HG03457 (cell line): Measurements from ENCODE around the gene CDADC1.
"Not testable (repeated sequence)": the region's sequence is repeated elsewhere in the genome, so short reads cannot be mapped to it uniquely, and the experiment has no call there.

Source experiments
- ATAC-seq: cut with Tn5 transposase; IDR thresholded peaks from one replicate; pipeline ENCODE4 v1.9.1; 2021; ENCODE audit warnings: moderate number of reproducible peaks; ENCODE audit not compliant: unreplicated experiment

Gene CDADC1

DNA sequence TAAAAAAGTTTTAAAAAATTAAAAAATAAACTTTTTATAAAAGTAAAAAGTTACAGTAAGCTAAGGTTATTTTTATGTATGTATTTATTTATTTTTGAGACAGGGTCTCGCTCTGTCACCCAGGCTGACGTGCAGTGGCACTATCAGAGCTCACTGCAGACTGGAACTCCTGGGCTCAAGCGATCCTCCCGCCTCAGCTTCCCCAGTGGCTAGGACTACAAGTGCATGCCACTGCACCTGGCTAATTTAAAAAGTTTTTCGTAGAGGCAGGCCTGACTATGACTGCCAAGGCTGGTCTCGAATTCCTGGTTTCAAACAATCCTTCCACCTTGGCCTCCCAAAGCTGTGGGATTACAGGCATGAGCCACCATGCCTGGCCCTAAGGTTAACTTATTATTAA lies 64.1 kb downstream of the CDADC1 start:
- no peak for ATAC-seq

DNA sequence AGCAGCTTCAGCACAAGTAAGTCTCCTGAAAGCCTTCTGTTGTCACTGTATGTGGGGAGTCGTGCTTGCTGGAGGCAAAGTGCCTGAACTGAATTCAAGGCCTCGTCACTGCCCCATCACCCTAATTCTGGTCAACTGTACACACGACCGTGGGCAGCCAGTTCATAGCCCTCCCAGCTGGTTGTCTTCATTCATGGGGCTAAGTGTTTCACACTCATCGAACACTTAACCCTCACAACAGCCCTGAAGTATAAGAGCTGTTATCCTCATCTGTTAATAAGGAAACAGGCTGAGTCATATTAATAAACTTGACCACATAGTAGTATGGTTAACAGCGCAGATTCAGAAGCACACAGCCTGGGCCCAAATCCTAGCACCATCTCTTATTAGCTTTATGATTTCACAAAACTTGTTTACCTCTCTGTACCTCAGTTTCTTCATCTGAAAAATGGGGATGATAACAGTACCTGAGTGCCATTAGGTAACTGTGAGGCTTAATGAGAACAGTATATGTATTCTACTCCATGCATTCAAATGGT lies 66.7 kb downstream of the CDADC1 start:
- no peak for ATAC-seq

DNA sequence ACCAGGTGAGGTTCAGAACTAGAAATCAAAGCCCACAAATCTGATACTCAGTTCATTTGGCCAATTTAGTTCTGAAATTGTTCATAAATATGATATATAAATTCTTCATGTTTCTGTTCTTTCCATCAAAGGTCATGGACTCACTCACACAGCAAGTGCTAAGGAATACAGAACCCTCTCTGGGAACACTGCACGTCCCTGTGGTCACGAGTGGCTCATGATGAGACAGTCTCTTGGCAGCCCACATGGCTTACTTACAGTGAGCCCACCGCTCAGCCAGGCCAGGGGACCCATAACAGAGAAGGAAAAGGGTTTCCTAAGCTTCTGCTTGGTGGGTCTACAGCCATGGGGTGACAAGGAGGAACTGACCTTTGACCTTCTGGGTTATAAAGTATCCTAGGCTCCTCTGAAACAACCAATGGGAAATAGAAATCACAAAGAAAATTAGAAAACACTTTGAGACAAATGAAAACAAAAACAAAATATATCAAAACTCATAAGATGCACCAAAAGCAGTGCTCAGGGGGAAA lies 67.4 kb downstream of the CDADC1 start:
- ATAC-seq: no peak

DNA sequence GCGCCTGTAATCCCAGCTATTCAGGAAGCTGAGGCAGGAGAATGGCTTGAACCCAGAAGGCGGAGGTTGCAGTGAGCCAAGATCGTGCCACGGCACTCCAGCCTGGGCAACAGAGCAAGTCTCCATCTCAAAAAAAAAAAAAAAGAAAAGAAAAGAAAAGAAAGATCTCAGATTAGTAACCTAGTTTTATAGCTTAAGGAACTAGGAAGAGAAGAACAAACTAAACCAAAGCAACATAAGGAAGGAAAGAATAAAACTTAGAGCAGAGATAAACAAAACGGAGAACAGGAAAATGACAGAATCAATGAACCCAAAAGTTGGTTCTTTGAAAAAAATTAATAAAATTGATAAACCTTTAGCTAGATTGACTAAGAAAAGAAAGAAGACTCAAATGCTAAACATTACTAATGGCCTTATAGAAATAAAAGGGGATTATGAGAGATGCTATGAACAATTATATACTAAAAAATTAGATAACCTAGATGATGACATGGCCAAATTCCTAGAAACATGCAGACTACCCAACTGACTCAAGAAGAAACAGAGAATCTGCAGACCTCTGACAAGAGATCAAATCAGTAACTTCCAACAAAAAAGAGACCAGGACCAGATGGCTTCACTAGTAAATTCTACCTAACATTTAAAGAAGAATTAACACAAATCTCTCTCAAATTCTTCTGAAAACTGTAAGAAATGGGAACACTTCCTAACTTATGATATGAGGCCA lies 68.2 kb downstream of the CDADC1 start:
- ATAC-seq: no peak

DNA sequence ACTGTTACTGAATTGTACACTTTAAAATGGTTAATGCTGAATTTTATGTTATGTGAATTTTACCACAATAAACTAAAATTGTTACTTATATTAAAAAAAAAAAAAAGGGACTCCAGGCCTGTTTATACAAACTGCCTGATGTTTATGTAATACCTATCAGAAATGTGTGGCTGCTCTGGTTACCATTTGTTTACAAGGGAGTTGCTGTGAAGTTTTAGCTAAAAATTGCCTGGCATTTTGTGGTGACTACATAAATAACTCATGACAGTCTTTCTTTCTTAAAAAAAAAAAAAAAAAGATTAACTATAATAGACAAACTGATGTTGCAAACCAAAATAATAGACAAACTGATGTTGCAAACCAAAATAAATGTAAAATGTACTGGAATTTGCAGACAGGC lies 71.8 kb downstream of the CDADC1 start:
- ATAC-seq: no peak

DNA sequence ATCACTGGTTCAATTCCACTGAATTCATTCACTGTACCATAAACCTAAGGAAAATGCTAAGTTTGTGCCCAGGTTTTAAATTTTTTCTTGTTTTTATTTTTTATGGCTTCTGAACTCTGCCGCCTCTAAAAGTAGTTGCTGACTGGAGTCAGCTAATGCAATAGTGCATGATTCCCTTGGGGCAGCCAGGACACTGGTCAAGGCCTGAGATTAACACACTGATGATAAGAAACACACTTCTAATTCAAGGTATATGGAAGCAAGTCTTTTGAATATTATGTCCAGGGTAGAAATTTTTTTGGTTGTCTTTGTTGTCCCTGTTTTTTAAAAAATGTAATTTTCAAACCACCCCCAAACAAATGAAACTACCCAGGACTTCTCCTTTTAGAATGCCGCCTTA lies 72.2 kb downstream of the CDADC1 start:
- ATAC-seq: no peak

DNA sequence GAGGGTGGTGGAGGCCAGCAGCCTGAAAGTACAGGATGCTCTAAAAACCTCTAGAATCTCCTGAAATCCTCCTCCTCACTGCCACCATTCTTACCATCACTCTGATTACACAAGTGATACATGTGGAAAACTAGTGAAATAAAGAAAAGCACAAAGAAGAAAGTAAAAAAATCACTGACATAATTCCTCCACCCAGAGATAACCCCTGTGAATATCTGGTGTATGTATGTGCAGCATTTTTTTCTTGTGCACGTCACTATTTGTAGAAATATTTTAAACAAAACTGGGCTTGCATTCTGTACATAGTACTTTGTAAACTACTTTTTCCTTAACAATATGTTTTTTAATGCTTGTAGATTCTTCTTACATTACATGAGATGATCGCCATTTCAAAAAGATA lies 73.2 kb downstream of the CDADC1 start:
- no peak for ATAC-seq

DNA sequence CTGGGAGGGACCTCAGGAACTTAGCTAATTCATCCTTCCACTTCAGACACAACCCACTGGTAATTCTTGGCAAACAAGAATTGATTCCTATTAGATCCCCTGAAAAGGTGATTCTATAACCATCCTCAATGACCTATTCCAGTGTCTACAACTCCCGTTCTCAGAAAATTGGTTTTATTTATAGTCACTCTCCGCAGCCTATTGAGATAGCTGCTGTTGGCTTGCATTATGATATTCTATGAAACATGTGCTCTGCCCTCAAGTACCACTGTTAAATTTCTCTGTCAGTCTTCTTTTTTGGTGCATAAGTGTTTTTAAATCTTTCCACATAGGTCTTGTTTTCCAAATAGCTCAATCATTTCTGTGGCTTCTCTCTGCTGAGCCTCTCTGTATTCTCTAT lies 75.0 kb downstream of the CDADC1 start:
- no peak for ATAC-seq

DNA sequence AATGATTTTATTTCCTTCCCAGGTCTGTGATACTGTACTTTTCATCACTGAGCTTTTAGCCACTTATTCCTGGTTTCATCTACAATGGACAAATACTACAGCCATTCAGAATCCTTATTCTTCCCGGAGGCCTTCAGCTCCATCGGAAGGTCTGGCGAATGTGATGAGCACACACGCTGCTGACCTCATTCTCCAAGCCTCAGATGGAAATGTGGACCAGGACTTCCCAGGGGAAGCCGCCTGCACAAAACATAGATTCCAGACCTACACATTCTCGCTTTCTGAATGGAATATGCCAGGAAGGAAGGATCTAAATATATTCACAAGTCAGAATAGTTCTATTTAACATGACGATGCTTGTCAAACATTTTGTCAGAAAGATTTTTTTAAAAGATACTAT lies 75.6 kb downstream of the CDADC1 start:
- ATAC-seq: no peak

DNA sequence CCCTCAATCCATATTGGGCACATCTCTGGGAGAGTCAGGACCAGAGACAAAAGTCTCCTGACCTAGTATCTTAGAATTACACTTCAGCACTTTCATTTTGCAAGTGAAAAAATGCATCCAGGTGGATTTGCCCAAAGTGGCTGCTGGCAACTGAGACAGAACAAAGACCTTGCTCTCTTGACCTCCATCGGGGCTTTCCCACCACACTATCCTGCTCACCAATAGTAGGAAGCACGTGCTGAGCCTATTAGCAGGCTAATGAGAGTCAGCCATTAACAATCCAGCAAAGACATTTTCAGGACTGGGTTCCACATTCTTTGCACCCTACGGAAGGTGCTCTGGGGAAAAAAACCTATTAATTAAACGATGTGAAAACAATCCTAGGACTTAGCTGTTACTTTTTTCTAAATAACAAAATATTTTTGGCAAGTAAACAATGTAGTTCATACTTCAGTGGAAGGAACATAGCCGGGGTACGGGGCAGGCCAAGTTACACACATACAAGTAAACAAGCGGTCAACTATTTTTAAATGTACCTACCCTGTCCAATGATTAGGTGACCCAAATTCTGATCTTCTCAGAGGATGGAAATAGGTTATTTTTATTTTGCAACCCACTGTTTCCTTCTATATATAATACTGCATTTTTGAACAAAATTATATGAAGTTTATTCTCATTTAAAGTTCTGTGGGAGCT lies 78.6 kb downstream of the CDADC1 start:
- ATAC-seq: no peak

DNA sequence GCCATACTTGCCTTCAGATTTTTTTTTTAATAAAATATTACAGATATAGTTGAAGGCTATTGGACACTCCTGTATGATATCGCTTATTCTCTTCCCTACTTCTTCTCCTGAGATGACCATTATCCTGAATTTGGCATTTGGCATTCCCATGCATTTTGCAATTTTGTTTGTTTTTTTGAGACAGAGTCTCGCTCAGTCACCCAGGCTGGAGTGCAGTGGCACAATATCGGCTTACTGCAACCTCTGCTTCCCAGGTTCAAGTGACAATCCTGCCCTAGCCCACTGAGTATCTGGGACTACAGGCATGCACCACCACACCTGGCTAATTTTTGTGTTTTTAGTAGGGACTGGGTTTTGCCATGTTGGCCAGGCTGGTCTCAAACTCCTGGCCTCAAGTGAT lies 79.4 kb downstream of the CDADC1 start:
- ATAC-seq: not testable (repeated sequence)

DNA sequence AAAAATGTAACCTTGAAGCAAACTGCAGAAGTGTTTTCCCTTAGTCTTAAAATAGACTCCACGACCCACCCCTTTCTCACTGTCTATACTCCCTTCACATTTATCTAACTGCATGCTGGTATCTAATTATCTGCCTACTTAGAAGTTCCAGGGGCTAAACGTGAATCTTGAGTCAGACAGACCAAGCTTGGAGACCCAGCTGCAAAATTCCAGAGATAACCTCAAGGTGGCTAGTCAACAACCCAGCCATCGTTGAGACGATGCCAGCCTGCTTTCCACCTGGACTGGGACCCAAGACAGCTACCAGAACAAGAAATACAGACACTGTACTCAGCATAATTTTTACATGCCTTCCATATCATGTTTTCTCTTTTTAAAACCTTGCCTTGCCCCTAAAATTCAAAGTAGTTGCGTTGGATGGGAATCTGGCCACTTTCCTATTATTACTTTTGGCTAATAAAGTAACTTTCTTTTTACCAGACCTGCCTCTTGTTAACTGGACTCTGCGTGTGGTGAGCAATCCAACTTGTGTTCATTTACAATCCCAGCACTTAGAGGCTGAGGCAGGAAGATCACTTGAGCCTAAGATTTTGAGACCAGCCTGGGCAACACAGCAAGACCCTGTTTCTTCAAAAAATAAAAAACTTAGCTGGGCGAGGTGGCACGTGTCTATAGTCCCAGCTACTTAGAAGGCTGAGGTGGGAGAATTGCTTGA lies 82.3 kb downstream of the CDADC1 start:
- ATAC-seq: no peak

DNA sequence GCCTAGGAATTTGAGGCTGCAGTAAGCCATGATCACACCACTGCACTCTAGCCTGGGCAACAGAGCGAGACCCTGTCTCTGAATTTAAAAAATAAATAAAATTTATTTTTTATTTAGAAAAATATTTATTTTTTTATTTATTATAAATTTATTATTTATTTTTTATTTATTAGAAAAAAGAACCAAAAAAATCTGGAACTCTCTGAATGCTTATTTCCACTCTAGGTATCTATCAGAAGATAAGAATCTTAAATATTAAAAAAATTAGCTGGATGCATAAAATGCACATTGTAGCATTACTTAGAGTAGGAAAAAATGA lies 82.8 kb downstream of the CDADC1 start:
- ATAC-seq: no peak

DNA sequence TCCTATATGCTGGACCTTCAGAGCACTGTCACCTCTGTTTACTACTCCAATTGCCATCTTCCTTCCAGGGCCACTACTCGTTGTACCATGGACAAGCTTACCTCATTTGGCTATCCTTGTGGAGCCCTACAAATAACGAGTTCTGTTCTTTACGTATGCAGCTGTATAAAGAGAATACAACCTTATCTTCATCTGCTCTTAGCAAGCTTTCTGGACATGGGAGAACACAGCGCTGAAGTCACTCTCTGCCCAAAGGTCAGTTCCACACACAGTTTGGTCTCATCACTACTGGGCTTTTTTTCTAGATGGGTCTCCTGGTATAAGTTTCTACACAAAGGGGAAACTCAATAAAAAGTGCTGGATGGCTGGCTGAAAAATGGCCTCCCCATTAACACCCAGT lies 88.9 kb downstream of the CDADC1 start:
- ATAC-seq: no peak

DNA sequence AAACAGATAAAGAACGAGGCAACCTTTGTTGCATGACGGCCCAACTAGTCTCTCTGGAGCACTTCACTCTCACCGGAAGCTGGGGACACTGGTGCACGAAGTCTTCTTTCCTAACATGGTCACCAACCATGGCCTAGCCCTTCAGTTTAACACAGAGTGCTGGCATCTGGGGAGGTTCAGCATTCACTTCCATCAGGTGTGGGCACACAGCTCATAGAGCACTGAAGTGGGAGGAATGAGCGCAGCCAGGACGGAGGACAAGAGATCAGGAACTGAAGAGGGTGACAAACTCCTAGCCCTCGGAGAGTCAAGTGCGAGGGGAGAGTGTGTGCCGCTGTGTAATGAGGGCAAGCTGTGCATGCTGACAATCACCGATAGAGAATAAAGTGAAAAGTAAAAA lies 92.4 kb downstream of the CDADC1 start:
- ATAC-seq: no peak

DNA sequence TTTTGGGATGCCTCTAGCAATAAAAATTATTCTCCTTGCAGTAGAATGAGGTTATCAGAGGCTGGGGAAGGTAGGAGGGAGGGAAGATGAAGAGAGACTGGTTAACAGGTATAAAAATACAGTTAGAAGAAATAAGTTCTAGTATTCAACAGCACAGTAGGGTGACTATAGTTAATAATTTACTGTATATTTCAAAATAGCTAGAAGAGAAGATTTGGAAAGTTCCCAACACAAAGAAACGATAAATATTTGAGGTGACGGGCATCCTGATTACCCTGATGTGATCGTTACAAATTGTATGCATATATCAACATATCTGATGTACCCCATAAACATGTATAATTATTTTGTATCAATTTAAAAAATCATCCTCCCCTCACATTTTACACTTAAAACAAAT lies 93.8 kb downstream of the CDADC1 start:
- no peak for ATAC-seq

DNA sequence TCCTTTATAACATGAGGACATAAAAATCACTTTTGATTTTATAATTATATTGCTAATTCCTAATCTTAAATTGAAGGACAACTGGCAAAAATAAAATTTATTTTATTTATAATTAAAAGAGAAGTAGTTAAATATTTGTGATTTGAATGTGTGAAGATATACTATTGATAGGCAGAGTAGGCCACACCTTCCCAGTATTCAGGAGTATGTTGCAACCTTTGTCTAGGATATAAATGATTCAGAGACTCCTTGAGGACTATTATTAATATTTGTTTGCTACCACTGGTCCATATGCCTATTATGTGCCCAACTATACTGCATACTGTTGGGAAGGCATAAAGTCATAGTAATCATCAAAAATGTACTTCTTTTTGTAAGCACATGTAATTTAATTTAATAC lies 94.2 kb downstream of the CDADC1 start:
- ATAC-seq: no peak

DNA sequence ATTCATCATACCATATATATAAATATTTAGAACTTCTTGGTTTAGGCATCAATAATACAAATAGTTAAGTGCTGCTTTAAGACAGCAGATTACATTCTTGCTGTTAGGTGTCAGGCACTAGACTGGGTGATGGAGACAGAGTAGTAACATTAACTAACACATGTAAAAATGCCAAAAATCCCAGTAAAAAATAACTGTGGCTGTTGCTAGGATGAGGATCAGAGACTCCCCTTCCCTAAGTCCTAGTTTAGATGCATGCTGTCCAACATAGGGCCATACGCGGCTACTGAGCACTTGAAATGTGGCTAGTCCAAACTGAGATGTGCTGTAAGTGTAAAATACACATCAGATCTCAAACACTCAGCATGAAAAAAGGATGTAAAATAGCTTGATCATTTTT lies 94.7 kb downstream of the CDADC1 start:
- ATAC-seq: no peak
